Stimulated activated CD8-positive, alpha-beta memory T cell treated with anti-CD3 and anti-CD28 coated beads, Interleukin-7, amount 100 ng/mL, for 24 hours (primary cell): Measurements from ENCODE around the gene DNM3.
"Not testable (repeated sequence)": the region's sequence is repeated elsewhere in the genome, so short reads cannot be mapped to it uniquely, and the experiment has no call there.

Experiments
- DNase-seq: peaks from one replicate; pipeline ENCODE4 v3.0.0-alpha.2; 2020; ENCODE audit warnings: low read depth

Gene DNM3

DNA sequence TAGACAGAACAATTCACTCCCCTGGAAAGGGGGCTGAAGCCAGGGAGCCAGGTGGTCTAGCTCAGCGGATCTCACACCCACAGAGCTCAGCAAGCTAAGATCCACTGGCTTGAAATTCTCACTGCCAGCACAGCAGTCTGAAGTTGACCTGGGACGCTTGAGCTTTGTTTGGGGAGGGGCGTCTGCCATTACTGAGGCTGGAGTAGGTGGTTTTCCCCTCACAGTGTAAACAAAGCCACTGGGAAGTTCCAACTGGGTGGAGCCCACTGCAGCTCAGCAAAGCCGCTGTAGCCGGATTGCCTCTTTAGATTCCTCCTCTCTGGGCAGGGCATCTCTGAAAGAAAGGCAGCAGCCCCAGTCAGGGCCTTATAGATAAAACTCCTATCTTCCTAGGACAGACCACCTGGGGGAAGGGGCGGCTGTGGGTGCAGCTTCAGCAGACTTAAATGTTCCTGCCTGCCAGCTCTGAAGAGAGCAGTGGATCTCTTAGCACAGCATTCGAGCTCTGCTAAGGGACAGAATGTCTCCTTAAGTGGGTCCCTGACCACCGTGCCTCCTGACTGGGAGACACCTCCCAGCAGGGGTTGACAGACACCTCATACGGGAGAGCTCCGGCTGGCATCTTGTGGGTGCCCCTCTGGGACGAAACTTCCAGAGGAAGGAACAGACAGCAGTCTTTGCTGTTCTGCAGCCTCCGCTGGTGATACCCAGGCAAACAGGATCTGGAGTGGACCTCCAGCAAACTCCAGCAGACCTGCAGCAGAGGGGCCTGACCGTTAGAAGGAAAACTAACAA, 183.8 kb downstream of the DNM3 start:
- not testable (repeated sequence) for DNase-seq

DNA sequence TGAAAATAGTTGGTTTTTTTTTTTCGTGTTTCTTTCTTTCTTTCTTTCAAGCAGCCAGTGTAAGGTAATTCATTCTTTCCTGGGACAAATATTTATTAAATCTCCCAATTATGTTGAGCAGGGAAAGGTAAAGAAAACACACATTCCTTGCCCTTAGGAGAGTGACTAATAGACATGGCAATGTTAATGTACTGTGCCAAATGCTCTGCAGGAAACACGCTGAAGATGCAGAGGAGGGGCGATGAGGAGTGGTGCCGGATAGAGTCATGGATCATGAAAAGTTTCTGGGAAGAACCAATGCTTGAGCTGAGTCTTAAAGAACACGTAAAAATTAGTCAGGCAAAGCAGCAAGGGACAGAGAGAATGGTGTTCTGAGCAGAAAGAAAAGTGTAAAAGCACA, 199.2 kb downstream of the DNM3 start:
- no peak for DNase-seq

DNA sequence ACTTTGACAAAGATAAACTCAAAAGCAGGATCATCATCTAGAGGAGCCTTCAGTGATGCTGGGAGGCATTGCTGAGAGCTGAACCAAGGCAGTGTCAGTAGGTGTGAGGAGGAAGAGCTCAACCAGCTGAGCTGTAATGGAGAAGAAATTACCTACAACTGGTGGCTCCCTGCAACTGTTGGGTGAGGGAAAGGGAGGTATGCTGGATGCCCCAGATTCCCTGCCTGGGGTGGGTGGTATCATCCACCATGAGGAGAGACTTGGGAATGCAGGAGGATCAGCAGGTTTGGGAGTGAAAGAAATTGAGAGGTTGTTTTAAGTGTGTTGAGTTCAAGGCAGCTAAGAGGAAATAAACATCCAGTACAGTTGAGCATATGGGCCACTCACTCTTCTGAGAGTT, 199.8 kb downstream of the DNM3 start:
- no peak for DNase-seq

DNA sequence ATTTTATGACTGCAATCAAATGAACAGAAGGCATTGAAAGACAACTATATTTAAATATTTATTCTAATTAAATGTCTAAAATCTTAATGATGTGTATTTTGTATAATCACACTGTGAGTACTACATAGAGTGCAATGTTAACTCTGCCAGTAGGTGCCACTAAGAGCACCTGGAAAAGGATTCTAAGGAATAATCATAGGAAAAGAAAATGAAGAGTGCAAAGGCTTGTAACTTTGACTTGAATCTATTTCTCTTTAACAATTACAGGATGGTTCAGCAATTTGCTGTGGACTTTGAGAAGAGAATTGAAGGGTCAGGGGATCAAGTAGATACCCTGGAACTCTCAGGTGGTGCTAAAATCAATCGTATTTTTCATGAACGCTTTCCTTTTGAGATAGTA, 200.4 kb downstream of the DNM3 start:
- DNase-seq = no peak

- no peak for DNase-seq
Observed at GRCh38 chr1:172043900-172044299, 202.6 kb downstream of the DNM3 start.

GRCh38 chr1:172051898-172052297, 210.6 kb downstream of the DNM3 start:
- DNase-seq = no peak

DNA sequence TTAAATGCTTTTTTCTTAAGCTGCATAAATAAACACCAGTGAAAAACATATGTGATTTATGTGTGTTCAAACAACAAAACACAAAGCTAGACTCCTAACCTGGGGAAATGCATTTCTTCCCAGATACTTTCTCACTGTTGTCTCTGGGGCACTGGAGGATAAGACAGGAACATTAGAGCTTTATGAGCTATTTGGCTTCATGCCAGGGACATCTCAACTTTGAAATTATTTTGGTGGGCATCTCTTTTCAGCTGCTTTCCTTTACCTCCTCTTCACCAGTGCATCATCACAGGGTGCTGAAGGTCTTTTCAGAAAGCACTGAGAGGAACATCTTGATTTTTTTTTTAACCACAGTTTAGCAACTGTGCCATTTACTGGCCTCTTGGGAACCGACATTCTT, 212.9 kb downstream of the DNM3 start:
- no peak for DNase-seq

DNA sequence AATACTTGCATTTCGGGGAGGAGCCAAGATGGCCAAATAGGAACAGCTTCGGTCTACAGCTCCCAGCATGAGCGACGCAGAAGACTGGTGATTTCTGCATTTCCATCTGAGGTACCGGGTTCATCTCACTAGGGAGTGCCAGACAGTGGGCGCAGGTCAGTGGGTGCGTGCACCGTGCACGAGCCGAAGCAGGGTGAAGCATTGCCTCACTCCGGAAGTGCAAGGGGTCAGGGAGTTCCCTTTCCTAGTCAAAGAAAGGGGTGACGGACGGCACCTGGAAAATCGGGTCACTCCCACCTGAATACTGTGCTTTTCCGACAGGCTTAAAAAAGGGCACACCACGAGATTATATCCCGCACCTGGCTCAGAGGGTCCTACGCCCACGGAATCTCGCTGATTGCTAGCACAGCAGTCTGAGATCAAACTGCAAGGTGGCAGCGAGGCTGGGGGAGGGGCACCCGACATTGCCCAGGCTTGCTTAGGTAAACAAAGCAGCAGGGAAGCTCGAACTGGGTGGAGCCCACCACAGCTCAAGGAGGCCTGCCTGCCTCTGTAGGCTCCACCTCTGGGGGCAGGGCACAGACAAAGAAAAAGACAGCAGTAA, 214.6 kb downstream of the DNM3 start:
- not testable (repeated sequence) for DNase-seq

DNA sequence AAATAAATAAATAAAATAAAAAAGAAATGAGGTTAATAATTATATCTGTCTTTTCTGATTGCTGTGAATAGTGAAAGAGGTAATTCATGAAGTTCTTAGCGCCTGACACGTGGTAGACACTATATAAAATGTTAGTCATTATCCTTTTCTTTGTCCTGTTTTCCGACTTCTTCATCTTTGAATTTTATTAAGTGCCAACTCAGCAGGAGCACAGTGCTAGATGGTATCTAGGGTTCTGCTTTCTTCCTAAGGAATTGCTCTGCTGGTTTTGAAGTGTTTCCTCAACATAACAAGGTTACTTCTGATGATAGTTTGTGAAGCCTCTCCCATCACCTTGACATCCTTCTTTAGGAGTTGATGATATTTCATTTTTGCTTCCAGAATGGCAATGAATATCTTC, 227.0 kb downstream of the DNM3 start:
- DNase-seq = no peak

DNA sequence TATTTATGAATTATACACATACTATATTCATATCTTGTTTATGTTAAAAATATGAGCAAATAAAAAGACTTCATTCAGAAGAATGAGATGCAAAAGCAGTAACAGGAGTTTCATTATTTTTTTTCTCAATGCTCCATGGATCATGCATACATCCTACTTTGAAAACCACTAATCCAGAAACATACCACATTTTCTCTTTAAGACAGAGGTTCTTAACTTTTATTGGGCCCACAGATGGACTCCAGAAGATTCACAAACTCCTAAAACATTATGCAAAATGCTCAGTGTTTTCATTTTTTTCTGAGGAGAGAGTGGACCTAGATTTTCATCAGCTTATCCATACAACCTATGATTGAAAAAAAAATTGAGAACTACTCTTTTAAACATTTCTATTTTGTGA, 227.8 kb downstream of the DNM3 start:
- DNase-seq = no peak

DNA sequence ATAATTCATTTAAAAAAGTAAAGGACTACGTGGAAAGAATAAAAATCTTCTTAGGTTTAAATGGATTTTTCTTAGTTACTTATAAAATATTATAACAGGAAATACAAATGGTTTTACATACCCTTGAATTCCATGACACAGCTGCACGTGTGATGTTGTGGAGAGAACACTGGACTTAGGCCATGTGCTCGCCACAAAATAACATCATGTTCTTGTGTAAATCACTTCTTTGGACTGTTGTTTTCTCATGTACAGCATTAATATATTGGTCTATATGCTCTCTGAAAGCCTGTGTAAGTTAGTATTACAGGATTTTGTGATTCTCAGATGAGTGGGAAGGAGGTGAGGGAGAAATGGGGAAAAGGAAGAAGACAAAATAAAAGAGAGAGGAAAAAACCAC, 228.2 kb downstream of the DNM3 start:
- DNase-seq = no peak

DNA sequence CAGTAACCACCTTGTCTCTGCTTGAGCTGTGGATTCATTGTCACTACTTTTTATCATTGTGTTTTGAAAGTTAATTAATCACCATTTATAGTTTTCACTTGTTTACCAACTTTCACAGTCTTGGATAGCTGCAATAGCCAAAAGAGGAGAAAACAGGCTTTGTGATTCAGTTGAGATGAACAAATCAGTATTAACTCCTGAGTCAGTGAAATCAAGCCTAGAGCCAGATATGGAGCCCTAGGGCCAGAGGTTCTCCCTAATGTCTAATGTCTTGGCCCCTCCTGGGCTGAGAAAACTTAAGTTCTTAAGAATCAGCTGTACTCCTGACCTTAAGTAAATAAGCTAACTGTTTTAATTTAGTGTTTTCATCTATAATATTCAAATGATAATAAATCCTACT, 228.8 kb downstream of the DNM3 start:
- no peak for DNase-seq

GRCh38 chr1:172071746-172072145, 230.4 kb downstream of the DNM3 start:
- no peak for DNase-seq

DNA sequence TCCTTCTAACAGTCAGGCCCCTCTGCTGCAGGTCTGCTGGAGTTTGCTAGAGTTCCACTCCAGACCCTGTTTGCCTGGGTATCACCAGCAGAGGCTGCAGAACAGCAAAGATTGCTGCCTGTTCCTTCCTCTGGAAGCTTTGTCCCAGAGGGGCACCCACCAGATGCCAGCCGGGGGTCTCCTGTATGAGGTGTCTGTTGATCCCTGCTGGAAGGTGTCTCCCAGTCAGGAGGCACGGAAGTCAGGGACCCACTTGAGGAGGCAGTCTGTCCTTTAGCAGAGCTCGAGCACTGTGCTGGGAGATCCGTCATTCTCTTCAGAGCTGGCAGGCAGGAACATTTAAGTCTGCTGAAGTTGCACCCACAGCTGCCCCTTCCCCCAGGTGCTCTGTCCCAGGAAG, 238.6 kb downstream of the DNM3 start:
- not testable (repeated sequence) for DNase-seq

DNA sequence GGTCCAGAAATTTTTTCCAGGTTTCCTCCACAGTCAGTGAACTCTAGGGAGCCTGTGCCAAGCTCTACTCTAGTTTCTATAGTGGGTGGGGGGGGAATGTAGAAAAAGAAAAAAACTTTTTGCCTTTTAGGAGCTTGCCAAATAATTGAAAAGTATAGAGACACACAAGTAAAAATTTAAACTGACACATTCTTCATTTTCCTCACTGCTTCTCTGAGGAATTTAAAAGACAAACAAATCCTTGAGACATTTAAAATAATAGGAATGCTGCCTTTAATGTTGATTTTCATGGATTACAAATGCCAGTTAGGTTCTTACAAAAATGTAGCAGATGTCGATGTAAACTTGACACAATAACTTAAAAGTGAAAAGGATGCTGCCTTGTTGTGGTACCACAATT, 241.9 kb downstream of the DNM3 start:
- DNase-seq = no peak

DNA sequence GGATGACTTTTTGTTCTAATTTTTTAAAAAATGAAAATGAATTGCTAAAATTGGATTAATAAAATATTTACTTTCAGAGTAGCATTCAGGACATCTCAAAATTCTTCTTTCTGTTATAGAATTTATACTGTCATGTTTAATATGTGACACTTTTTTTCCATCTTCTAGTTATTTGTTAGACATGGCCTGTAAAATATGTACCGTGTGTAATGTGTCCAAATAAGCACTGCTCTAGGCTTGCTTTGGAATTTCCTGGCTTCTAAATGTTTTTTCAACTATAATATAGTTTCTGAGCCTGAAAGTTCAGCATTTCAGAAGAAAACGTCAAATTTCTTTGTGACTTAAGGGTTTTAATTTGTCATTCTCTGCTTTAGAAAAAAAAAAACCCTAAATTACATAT, 243.6 kb downstream of the DNM3 start:
- no peak for DNase-seq

GRCh38 chr1:172085317-172085716, 244.0 kb downstream of the DNM3 start:
- no peak for DNase-seq

GRCh38 chr1:172086137-172086536, 244.8 kb downstream of the DNM3 start:
- no peak for DNase-seq

GRCh38 chr1:172088256-172088655, 247.0 kb downstream of the DNM3 start:
- no peak for DNase-seq

GRCh38 chr1:172089768-172090510, 248.6 kb downstream of the DNM3 start:
- DNase-seq = peak; percentile 8

GRCh38 chr1:172090511-172090817, 249.2 kb downstream of the DNM3 start:
- no peak for DNase-seq

DNA sequence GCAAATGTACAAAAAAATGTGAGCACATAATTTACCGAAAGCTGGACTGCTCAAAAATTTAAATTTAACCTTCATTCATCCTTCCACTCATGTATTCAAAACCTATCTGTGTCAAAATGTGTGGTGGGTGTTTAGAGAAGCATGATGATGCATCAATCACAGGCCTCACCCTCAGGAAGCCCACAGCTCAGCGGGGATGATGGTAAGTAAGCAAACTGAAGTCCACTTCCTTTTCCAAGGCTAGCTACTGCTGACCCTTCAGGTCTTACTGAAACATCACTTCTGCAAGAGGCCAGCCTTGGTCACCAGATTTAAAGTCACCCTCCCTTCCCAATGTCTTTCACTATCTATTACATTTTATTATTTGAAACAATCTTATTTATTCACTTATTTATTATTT, 254.5 kb downstream of the DNM3 start:
- DNase-seq = no peak

DNA sequence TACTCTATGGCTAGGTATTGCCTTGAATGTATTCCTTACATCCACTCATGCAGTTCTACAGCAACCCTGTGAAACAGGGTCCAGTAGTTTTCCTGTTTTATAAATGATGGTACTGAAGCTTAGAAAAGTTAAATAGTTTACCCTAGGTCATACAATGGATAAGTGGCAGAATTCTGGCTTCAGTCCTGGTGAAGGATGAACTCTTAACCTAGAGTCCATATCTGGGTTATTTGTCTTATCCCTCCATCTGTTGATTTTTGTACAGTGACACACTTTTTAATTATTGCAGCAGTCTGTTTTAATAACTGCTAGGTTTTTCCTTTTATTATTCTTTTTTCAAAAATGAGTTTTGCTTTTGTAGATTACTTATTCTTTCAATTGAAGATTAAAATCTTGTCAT, 263.9 kb downstream of the DNM3 start:
- DNase-seq = no peak
